Naive thymus-derived CD8-positive, alpha-beta T cell (primary cell): ENCODE measurements around the gene BCL2L15. TPM values are rescaled to one million over a fixed set of nuclear protein-coding genes. Genes with fewer than 3 reads are reported as not detected.
A peak's percentile ranks its signal among the peaks of the same experiment; 100 is the strongest.

ENCODE experiments used
- ATAC-seq, 2 donors: fragments of 150-1000 bp; cut with Tn5 transposase in 1 of 2; sonication (Bioruptor Pico), chemical (Tn5 transposase) in 1 of 2; 1 replicate in 1 of 2; 2 replicates in 1 of 2; pipeline ENCODE4 v1.10.0; 2021; ENCODE audit warnings: mild to moderate bottlenecking in 2 of 2, moderate library complexity in 2 of 2
- POLR2A ChIA-PET: fragments of 350-600 bp; sonication (Branson Sonifier 250); formaldehyde crosslinking; loops from one replicate; lab custom pipeline; 2021; ENCODE audit warnings: antibody characterized with exemption; lab: Charles Lee
- DNase-seq, 10 donors: peaks; one replicate each; pipeline versions ENCODE4 v3.0.0 to v3.0.0-alpha.2; 2020 to 2022
- H3K27ac Mint-ChIP-seq, 10 donors: one replicate each; pipeline ENCODE4 v1.8.0; 2020 to 2022; ENCODE audit warnings: mild to moderate bottlenecking in 10 of 10, mixed read lengths in 10 of 10, moderate library complexity in 4 of 10, inconsistent platforms in 1 of 10
- H3K27me3 Mint-ChIP-seq, 5 donors: one replicate each; pipeline ENCODE4 v1.8.0; 2021 to 2022; ENCODE audit warnings: mixed read lengths in 5 of 5
- H3K36me3 Mint-ChIP-seq, 3 donors: one replicate each; pipeline ENCODE4 v1.8.0; 2020 to 2022; ENCODE audit warnings: mixed read lengths in 3 of 3, mild to moderate bottlenecking in 2 of 3, inconsistent platforms in 1 of 3
- H3K4me1 Mint-ChIP-seq, 4 donors: one replicate each; pipeline ENCODE4 v1.8.0; 2021 to 2022; ENCODE audit warnings: mixed read lengths in 4 of 4
- H3K4me3 Mint-ChIP-seq, 10 donors: one replicate each; pipeline ENCODE4 v1.8.0; 2020 to 2022; ENCODE audit warnings: mild to moderate bottlenecking in 10 of 10, mixed read lengths in 10 of 10, moderate library complexity in 6 of 10, inconsistent platforms in 1 of 10
- H3K9me3 Mint-ChIP-seq, 9 donors: one replicate each; pipeline ENCODE4 v1.8.0; 2020 to 2022; ENCODE audit warnings: mixed read lengths in 9 of 9, mild to moderate bottlenecking in 3 of 9, inconsistent platforms in 1 of 9, moderate library complexity in 1 of 9
- polyA plus RNA-seq, 3 donors: library from polyadenylated mRNA; unstranded; fragments of 300-500 nt; fragmentation: Illumina TruSeq; gene quantifications; one replicate each; pipeline ENCODE4 v1.2.3, GENCODE V29; 2021
- total RNA-seq, 8 experiments: library from RNA in 2 of 8; stranded (reverse) in 2 of 8; gene quantifications; one replicate each; pipeline ENCODE4 v1.2.3 and lab custom pipeline; 2021 to 2026

Gene BCL2L15
- total and polyA plus RNA-seq, 5 experiments from 2014 or later: 0.03 to 3.3 (median 1.3) TPM; not detected in 2

GRCh38 chr1:113886417-113887401, 672 bp downstream of the BCL2L15 start:
- peak overlapping the region in 1 of 10 donors; percentile 18 for H3K4me3 Mint-ChIP-seq
- H3K36me3 Mint-ChIP-seq: peaks cover 0 to 4% (median 2%) of the 10 kb centered on the region in 3 donors
- peaks cover 8 to 16% (median 13%) of the 10 kb centered on the region in 4 donors for H3K4me1 Mint-ChIP-seq
- DNase-seq: no peak
- peak overlapping the region in 1 of 10 donors; percentile 60 for H3K27ac Mint-ChIP-seq
- no peaks in the 10 kb centered on the region for H3K9me3 Mint-ChIP-seq
- H3K27me3 Mint-ChIP-seq: no peaks in the 10 kb centered on the region
- no peak for ATAC-seq
- POLR2A ChIA-PET: interaction anchor here (0.7 to 0.9 kb wide), 2 partner anchors 37 to 44 kb away, joined by 3 read pairs; no protein-coding TSS in a partner anchor

DNA sequence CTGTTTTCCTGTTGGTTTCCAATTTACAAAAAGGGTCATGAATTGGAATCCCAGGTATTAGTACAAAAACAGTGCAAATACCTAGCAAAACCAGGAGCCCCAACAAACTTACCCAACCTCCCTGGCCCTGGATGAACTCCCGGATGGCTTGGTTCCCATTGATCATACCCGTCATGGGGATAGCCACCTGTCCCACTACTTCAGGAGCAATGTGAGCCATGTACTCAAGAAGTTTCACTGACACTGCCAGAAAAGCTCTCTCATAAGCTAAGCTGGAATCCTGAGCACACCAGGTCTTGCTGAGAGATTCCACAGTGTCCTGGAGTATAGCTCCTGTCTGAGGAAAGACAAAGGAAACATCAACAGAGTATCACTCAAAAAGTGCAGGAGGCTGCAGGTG, 5.7 kb downstream of the BCL2L15 start:
- Mint-ChIP-seq H3K4me1 (peaks cover 5 to 38% (median 28%) of the 10 kb centered on the region in 4 donors), H3K36me3 (peaks cover 0 to 4% (median 0%) of the 10 kb centered on the region in 3 donors), H3K27ac (no peak overlapping the region), H3K4me3 (no peak overlapping the region), H3K9me3 (no peaks in the 10 kb centered on the region), H3K27me3 (no peaks in the 10 kb centered on the region)
- no peak for DNase-seq
- POLR2A ChIA-PET: no interaction called here
- no peak for ATAC-seq

DNA sequence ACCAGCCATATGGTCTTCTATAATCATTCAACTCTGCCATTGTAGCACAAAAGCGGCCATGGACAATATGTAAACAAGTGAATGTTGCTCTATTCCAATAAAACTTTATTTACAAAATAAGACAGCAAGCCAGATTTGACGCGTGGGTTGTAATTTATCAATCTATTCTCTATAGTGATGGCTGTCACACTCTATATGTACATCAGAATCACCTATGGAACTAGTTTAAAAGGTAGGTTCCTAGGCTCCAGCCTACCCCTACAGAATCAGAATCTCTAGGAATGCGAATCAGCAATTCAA, 7.7 kb downstream of the BCL2L15 start:
- Mint-ChIP-seq H3K9me3 (no peaks in the 10 kb centered on the region), H3K36me3 (no peaks in the 10 kb centered on the region), H3K4me1 (peaks cover 5 to 52% (median 38%) of the 10 kb centered on the region in 4 donors), H3K27ac (peak overlapping the region in 2 of 10 donors; percentile 27 to 73), H3K27me3 (no peaks in the 10 kb centered on the region), H3K4me3 (no peak overlapping the region)
- ATAC-seq (no peak), DNase-seq (no peak)
- POLR2A ChIA-PET: interaction anchor here (1.0 kb wide), 1 partner anchor 50 kb away, joined by 3 read pairs; no protein-coding TSS in a partner anchor

DNA sequence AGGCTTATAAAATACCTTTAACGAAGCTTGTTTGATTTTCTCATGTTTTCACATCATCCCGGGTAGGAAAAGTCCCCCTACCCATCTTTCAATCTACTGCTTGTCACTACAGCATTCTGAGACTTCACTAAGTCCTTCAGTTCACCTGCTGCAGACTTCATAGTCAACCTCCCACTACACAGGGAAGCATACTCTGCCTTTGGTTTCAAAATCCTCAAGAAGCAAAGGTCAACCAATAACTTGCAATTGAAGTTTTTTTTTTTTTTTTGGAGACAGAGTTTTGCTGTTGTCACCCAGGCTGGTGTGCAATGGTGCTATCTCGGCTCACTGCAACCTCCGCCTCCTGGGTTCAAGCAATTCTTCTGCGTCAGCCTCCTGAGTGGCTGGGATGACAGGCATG, 11.2 kb downstream of the BCL2L15 start:
- H3K4me1 Mint-ChIP-seq: peaks cover 17 to 77% (median 63%) of the 10 kb centered on the region in 4 donors
- peak overlapping the region in 3 of 10 donors; percentile 14 to 72 (median 22) for H3K27ac Mint-ChIP-seq
- DNase-seq (no peak), ATAC-seq (no peak)
- H3K36me3 Mint-ChIP-seq: no peaks in the 10 kb centered on the region
- no peak overlapping the region for H3K4me3 Mint-ChIP-seq
- no peaks in the 10 kb centered on the region for H3K27me3 Mint-ChIP-seq
- H3K9me3 Mint-ChIP-seq: peaks cover 0 to 3% (median 0%) of the 10 kb centered on the region in 9 donors
- POLR2A ChIA-PET: interaction anchor here (0.8 to 0.9 kb wide), 2 partner anchors 11 to 17 kb away, joined by 3 to 8 read pairs; no protein-coding TSS in a partner anchor

- Mint-ChIP-seq H3K27me3 (no peaks in the 10 kb centered on the region), H3K4me1 (peaks cover 17 to 78% (median 59%) of the 10 kb centered on the region in 4 donors), H3K27ac (peak overlapping the region in 4 of 10 donors; percentile 16 to 88 (median 47)), H3K9me3 (peaks cover 0 to 3% (median 0%) of the 10 kb centered on the region in 9 donors), H3K36me3 (no peaks in the 10 kb centered on the region), H3K4me3 (peak overlapping the region in 1 of 10 donors; percentile 34)
- POLR2A ChIA-PET: interaction anchor here (0.6 to 2.3 kb wide), 3 partner anchors 17 to 843 kb away, joined by 3 to 11 read pairs (median 4); partner anchors contain the start of gene HIPK1
- ATAC-seq (no peak), DNase-seq (no peak)
Observed at GRCh38 chr1:113875714-113876113, 11.7 kb downstream of the BCL2L15 start.

DNA sequence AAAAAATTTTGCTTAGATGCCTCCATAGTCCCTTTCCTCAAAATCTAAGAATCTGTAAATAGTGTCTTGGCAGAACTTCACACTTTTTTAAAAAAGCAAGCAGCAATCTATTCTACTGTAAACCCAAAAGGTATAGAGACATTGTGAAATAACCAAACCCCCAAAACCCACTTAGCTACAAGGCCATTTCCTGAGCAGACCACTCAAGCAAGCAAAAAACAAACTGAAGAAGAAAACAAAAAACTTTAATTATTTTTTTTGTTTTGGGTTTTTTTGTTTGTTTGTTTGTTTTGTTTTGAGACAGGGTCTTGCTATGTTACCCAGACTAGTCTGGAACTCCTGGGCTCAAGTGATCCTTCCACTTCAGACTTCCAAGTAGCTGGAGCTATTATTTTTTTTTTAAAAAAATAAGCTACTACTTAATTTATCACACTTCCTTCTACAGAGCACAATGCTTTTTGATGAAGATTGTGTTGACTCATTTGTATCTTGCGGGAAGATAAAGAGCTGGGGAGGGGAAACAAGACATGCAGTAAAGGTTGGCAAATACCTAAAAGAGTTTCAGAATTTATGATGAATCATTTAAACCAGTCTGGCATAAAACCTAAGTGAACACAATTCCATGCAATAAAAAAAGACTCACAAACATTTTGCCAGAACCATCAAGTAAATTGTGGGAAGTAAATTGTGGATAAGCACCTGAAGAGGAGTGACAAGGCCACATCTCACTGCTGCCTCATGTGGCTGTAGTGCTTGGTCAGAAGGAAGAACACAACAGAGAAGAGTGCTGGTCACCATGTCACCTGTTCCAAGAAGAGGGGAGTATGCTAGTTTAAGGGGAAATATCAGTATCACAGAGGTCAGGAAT, 13.1 kb downstream of the BCL2L15 start:
- peak in 3 of 10 donors; percentile 12 to 32 (median 29) for DNase-seq
- Mint-ChIP-seq H3K27ac (peak overlapping the region; percentile 3 to 91 (median 80)), H3K36me3 (no peaks in the 10 kb centered on the region), H3K4me3 (peak overlapping the region in 3 of 10 donors; percentile 46 to 71 (median 65)), H3K9me3 (peaks cover 0 to 3% (median 0%) of the 10 kb centered on the region in 9 donors), H3K27me3 (no peaks in the 10 kb centered on the region), H3K4me1 (peaks cover 20 to 76% (median 60%) of the 10 kb centered on the region in 4 donors)
- peak in 1 of 2 donors; percentile 13 for ATAC-seq
- POLR2A ChIA-PET: interaction anchor here (1.8 to 2.3 kb wide), 2 partner anchors 30 to 55 kb away, joined by 5 to 11 read pairs; partner anchors contain the start of genes AP4B1 and HIPK1

- H3K9me3 Mint-ChIP-seq: peaks cover 0 to 3% (median 0%) of the 10 kb centered on the region in 9 donors
- no peaks in the 10 kb centered on the region for H3K27me3 Mint-ChIP-seq
- H3K4me1 Mint-ChIP-seq: peaks cover 24 to 82% (median 70%) of the 10 kb centered on the region in 4 donors
- ATAC-seq (peak; percentile 14 to 17), DNase-seq (peak in 2 of 10 donors; percentile 30 to 38)
- peaks cover 0 to 4% (median 0%) of the 10 kb centered on the region in 3 donors for H3K36me3 Mint-ChIP-seq
- H3K27ac Mint-ChIP-seq: peak overlapping the region; percentile 93 to 99 (median 96)
- H3K4me3 Mint-ChIP-seq: peak overlapping the region; percentile 85 to 95 (median 90)
- POLR2A ChIA-PET: interaction anchor here (0.9 to 1.0 kb wide), 2 partner anchors 22 to 32 kb away, joined by 3 to 5 read pairs; partner anchors contain the start of gene AP4B1
Observed at GRCh38 chr1:113872219-113872935, 15.0 kb downstream of the BCL2L15 start.

- Mint-ChIP-seq H3K4me3 (peak within 1 kb of the TSS; percentile 85 to 95 (median 90)), H3K4me1 (peaks cover 24 to 86% (median 75%) of the 10 kb centered on the region in 4 donors), H3K9me3 (peaks cover 0 to 3% (median 0%) of the 10 kb centered on the region in 9 donors), H3K27ac (peak within 1 kb of the TSS; percentile 93 to 99 (median 96)), H3K27me3 (no peaks in the 10 kb centered on the region), H3K36me3 (peaks cover 0 to 4% (median 0%) of the 10 kb centered on the region in 3 donors)
- DNase-seq (peak; percentile 40 to 93 (median 80)), ATAC-seq (peak; percentile 92 to 98)
- POLR2A ChIA-PET: interaction anchor here (0.9 to 1.0 kb wide), 2 partner anchors 22 to 33 kb away, joined by 3 to 5 read pairs; partner anchors contain the start of gene AP4B1
Observed at GRCh38 chr1:113871597-113872113, 15.7 kb downstream of the BCL2L15 start, which contains the start of gene PTPN22. Gene PTPN22, minus strand, starts transcription at chr1:113871712.

- peaks cover 24 to 88% (median 76%) of the 10 kb centered on the region in 4 donors for H3K4me1 Mint-ChIP-seq
- peak overlapping the region; percentile 85 to 99 (median 95) for H3K27ac Mint-ChIP-seq
- DNase-seq (no peak), ATAC-seq (no peak)
- peak overlapping the region; percentile 77 to 95 (median 90) for H3K4me3 Mint-ChIP-seq
- peaks cover 0 to 9% (median 0%) of the 10 kb centered on the region in 3 donors for H3K36me3 Mint-ChIP-seq
- no peaks in the 10 kb centered on the region for H3K27me3 Mint-ChIP-seq
- POLR2A ChIA-PET: interaction anchor here (0.9 to 2.5 kb wide), 4 partner anchors 11 to 35 kb away, joined by 3 to 16 read pairs (median 4); no protein-coding TSS in a partner anchor
- peaks cover 0 to 3% (median 0%) of the 10 kb centered on the region in 9 donors for H3K9me3 Mint-ChIP-seq
Observed at GRCh38 chr1:113870778-113871177, 16.6 kb downstream of the BCL2L15 start.

GRCh38 chr1:113868387-113869083, 18.8 kb downstream of the BCL2L15 start:
- Mint-ChIP-seq H3K9me3 (no peaks in the 10 kb centered on the region), H3K36me3 (peaks cover 0 to 22% (median 6%) of the 10 kb centered on the region in 3 donors), H3K4me3 (peak overlapping the region; percentile 0 to 95 (median 90)), H3K27me3 (no peaks in the 10 kb centered on the region), H3K27ac (peak overlapping the region in 9 of 10 donors; percentile 55 to 97 (median 95)), H3K4me1 (peaks cover 20 to 83% (median 66%) of the 10 kb centered on the region in 4 donors)
- DNase-seq: no peak
- POLR2A ChIA-PET: interaction anchor here (0.6 to 2.5 kb wide), 3 partner anchors 9 to 567 kb away, joined by 3 to 16 read pairs (median 3); no protein-coding TSS in a partner anchor
- no peak for ATAC-seq
